ENCODE measurements around the gene MEF2A. TPM values are rescaled to one million over a fixed set of nuclear protein-coding genes. Genes with fewer than 3 reads are reported as not detected.

Gene MEF2A
- total RNA-seq, 3 donors from 2014 or later, result 33.5 to 61.7 (median 34.7) TPM

- Histone ChIP-seq H3K4me1 (ENCODE audit: low read depth) (peaks cover 5% of the 10 kb centered on the region), H3K36me3 (ENCODE audit: low read depth) (no peaks in the 10 kb centered on the region), H3K9me3 (no peaks in the 10 kb centered on the region), H3K4me3 (no peak overlapping the region)
- no peak for ATAC-seq
- DNase-seq, result no peak
- intact Hi-C loops (cut with DNase I, micrococcal nuclease), result no loop called here
- TF ChIP-seq CTCF (IDR thresholded peaks at IDR 0.05), result no peak
Measured at GRCh38 chr15:99605990-99606389, 40.2 kb downstream of the MEF2A start.

- no peak overlapping the region for H3K4me3 ChIP-seq
- H3K36me3 ChIP-seq (ENCODE audit: low read depth), result no peaks in the 10 kb centered on the region
- H3K9me3 ChIP-seq, result no peaks in the 10 kb centered on the region
- no peak for DNase-seq
- no peak for ATAC-seq
- intact Hi-C loops (cut with DNase I, micrococcal nuclease), result no loop called here
- TF ChIP-seq CTCF (IDR thresholded peaks at IDR 0.05), result no peak
- H3K4me1 ChIP-seq (ENCODE audit: low read depth), result peaks cover 5% of the 10 kb centered on the region
Measured at GRCh38 chr15:99606646-99607045, 40.9 kb downstream of the MEF2A start.

GRCh38 chr15:99613481-99613880 is 47.7 kb downstream of the MEF2A start:
- ATAC-seq (no peak), DNase-seq (no peak)
- no peaks in the 10 kb centered on the region for H3K36me3 ChIP-seq (ENCODE audit: low read depth)
- intact Hi-C loops (cut with DNase I, micrococcal nuclease), result no loop called here
- TF ChIP-seq CTCF (IDR thresholded peaks at IDR 0.05), result no peak
- H3K4me3 ChIP-seq, result no peak overlapping the region
- H3K4me1 ChIP-seq (ENCODE audit: low read depth), result peaks cover 21% of the 10 kb centered on the region
- H3K9me3 ChIP-seq, result no peaks in the 10 kb centered on the region

GRCh38 chr15:99613887-99614647 is 48.3 kb downstream of the MEF2A start:
- DNase-seq, result no peak
- no peak for TF ChIP-seq CTCF (IDR thresholded peaks at IDR 0.05)
- Histone ChIP-seq H3K36me3 (ENCODE audit: low read depth) (no peaks in the 10 kb centered on the region), H3K9me3 (no peaks in the 10 kb centered on the region), H3K4me1 (ENCODE audit: low read depth) (peaks cover 21% of the 10 kb centered on the region), H3K4me3 (no peak overlapping the region)
- ATAC-seq, result peak; percentile 84
- intact Hi-C loops (cut with DNase I, micrococcal nuclease), result no loop called here

GRCh38 chr15:99614749-99615288 is 49.0 kb downstream of the MEF2A start:
- ATAC-seq, result peak; percentile 89
- peaks cover 21% of the 10 kb centered on the region for H3K4me1 ChIP-seq (ENCODE audit: low read depth)
- intact Hi-C loops (cut with DNase I, micrococcal nuclease), result no loop called here
- DNase-seq, result no peak
- H3K36me3 ChIP-seq (ENCODE audit: low read depth), result no peaks in the 10 kb centered on the region
- H3K9me3 ChIP-seq, result no peaks in the 10 kb centered on the region
- TF ChIP-seq CTCF (IDR thresholded peaks at IDR 0.05), result no peak
- no peak overlapping the region for H3K4me3 ChIP-seq

Measured in mucosa of descending colon (tissue), 3 donors.